Pancreas (tissue), 10 donors: Measurements from ENCODE around the gene CDHR2. TPM values are rescaled to one million over a fixed set of nuclear protein-coding genes. Genes with fewer than 3 reads are reported as not detected.
"Not testable (repeated sequence)": the region's sequence is repeated elsewhere in the genome, so short reads cannot be mapped to it uniquely, and the experiment has no call there.

Experiments
- ATAC-seq, 4 donors: fragments of 200-7000 bp; cut with Tn5 transposase; one replicate each; pipeline versions ENCODE4 v1.8.0 to v1.9.1; 2020; ENCODE audit warnings: mild to moderate bottlenecking in 4 of 4, moderate library complexity in 4 of 4
- DNase-seq, 6 donors: peaks; one replicate each; pipeline ENCODE4 v3.0.0-alpha.2; 2020
- FAIRE-seq: peaks from 2 replicates; lab custom pipeline; 2012; peaks lifted over from hg19 to GRCh38; lab: Jason Lieb, UNC
- H3K27ac ChIP-seq, 4 donors: fragments of 200-600 bp; sonication (generic); 1 replicate in 3 of 4; 2 replicates in 1 of 4; pipeline versions ENCODE4 v1.5.0 to v1.8.0; 2020
- H3K27me3 ChIP-seq, 4 donors: fragments of 200-600 bp; one replicate each; pipeline ENCODE4 v1.8.0; 2021
- H3K36me3 ChIP-seq, 3 donors: fragments of 200-600 bp; sonication (generic) in 1 of 3; one replicate each; pipeline versions ENCODE4 v1.5.0 to v1.8.0; 2020 to 2021
- H3K4me1 ChIP-seq, 3 donors: fragments of 200-600 bp; one replicate each; pipeline ENCODE4 v1.8.0; 2021
- H3K4me3 ChIP-seq, 4 donors: fragments of 200-600 bp; sonication (generic) in 2 of 4; one replicate each; pipeline versions ENCODE4 v1.5.0 to v1.8.0; 2020 to 2021
- H3K9me3 ChIP-seq, 4 donors: fragments of 200-600 bp; one replicate each; pipeline ENCODE4 v1.8.0; 2021
- WGBS, 2 donors: extraction: QIAGEN DNeasy Blood & Tissue Kit; methylation state at CpG; one replicate each; pipeline ENCODE4 v1.1.7; 2013; 5-methylcytosine and 5-hydroxymethylcytosine counted together
- intact Hi-C, 3 donors: fragments of 100-400 bp; cut with DNase I; formaldehyde crosslinking; loops; one replicate each; pipeline versions ENCODE4 v1.11.1 to v1.14.2; 2022
- polyA plus RNA-seq, 2 donors: library from polyadenylated mRNA; stranded (reverse); fragments of 200-250 nt; gene quantifications; one replicate each; pipeline ENCODE4 v1.2.3, GENCODE V29; 2013
- total RNA-seq, 6 donors: library from RNA; stranded (reverse); fragmentation: NEBNext Ultra II Directional in 4 of 6; extraction: Animal tissue kit (Norgen Biotek cat#: 25700) in 4 of 6; gene quantifications; one replicate each; pipeline versions ENCODE4 v1.2.1 to v1.2.4, GENCODE V29; 2021 to 2023
- TF ChIP-seq, protein P1 (sequence below), 4 donors: fragments of 200-600 bp; sonication (generic) in 3 of 4; IDR thresholded peaks; one replicate each; pipeline versions ENCODE4 v1.5.0 to v1.8.0; 2021; ENCODE audit warnings: antibody characterized with exemption in 4 of 4
- donor health status: healthy with polysubstance abuse.
- donor health status: DM: no; HTN: no; CAD: no; lungs with moderate emphysema.
- donor health status: DM: no; HTN: no; CAD: no.
- donor health status: control.
- donor health status: control.
- donor health status: Bipolar disorder and iron deficiency.
- donor health status: DM: yes; HTN: yes; CAD: no.
- donor health status: DM: no; HTN: no; CAD: no.
- donor health status: DM: no; HTN: no; CAD: no.
- donor health status: DM: yes; HTN: yes; CAD: no.

CDHR2 gene
- total and polyA plus RNA-seq, 8 donors: 0.19 to 1.1 (median 0.26) TPM; not detected in 1

GRCh38 chr5:176549871-176550270, 729 bp downstream of the CDHR2 start:
- Histone ChIP-seq H3K9me3 (no peaks in the 10 kb centered on the region), H3K4me3 (no peak overlapping the region), H3K36me3 (no peaks in the 10 kb centered on the region), H3K4me1 (no peaks in the 10 kb centered on the region), H3K27ac (no peak overlapping the region), H3K27me3 (no peaks in the 10 kb centered on the region)
- DNase-seq (no peak), FAIRE-seq (no peak), ATAC-seq (no peak)
- intact Hi-C loops: no loop called here
- 74 to 77% methylated on average over 7 of the region's 7 CpGs for WGBS, 2 donors
- TF ChIP-seq, protein P1, sequence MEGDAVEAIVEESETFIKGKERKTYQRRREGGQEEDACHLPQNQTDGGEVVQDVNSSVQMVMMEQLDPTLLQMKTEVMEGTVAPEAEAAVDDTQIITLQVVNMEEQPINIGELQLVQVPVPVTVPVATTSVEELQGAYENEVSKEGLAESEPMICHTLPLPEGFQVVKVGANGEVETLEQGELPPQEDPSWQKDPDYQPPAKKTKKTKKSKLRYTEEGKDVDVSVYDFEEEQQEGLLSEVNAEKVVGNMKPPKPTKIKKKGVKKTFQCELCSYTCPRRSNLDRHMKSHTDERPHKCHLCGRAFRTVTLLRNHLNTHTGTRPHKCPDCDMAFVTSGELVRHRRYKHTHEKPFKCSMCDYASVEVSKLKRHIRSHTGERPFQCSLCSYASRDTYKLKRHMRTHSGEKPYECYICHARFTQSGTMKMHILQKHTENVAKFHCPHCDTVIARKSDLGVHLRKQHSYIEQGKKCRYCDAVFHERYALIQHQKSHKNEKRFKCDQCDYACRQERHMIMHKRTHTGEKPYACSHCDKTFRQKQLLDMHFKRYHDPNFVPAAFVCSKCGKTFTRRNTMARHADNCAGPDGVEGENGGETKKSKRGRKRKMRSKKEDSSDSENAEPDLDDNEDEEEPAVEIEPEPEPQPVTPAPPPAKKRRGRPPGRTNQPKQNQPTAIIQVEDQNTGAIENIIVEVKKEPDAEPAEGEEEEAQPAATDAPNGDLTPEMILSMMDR (IDR thresholded peaks at IDR 0.05): no peak

- no peaks in the 10 kb centered on the region for H3K9me3 ChIP-seq
- FAIRE-seq: no peak
Measured at GRCh38 chr5:176550275-176550831, 1.2 kb downstream of the CDHR2 start.

GRCh38 chr5:176550937-176551336, 1.8 kb downstream of the CDHR2 start:
- H3K27ac ChIP-seq: not testable (repeated sequence)

More at GRCh38 chr5:176550275-176550831, 1.2 kb downstream of the CDHR2 start:
- intact Hi-C loops: no loop called here
- ATAC-seq (no peak), DNase-seq (no peak)
- TF ChIP-seq, protein P1 (IDR thresholded peaks at IDR 0.05): no peak
- no peak overlapping the region for H3K4me3 ChIP-seq
- H3K4me1 ChIP-seq: no peaks in the 10 kb centered on the region
- no peak overlapping the region for H3K27ac ChIP-seq
- no peaks in the 10 kb centered on the region for H3K27me3 ChIP-seq
- WGBS, 2 donors: 70 to 81% methylated on average over 16 of the region's 16 CpGs
- H3K36me3 ChIP-seq: no peaks in the 10 kb centered on the region

GRCh38 chr5:176552332-176552869, 3.3 kb downstream of the CDHR2 start:
- ATAC-seq: no peak
- Histone ChIP-seq H3K9me3 (no peaks in the 10 kb centered on the region), H3K27me3 (no peaks in the 10 kb centered on the region), H3K27ac (no peak overlapping the region), H3K4me3 (no peak overlapping the region), H3K4me1 (no peaks in the 10 kb centered on the region), H3K36me3 (no peaks in the 10 kb centered on the region)
- TF ChIP-seq, protein P1 (IDR thresholded peaks at IDR 0.05): no peak
- intact Hi-C loops: no loop called here
- FAIRE-seq: no peak
- DNase-seq: peak in 1 of 6 donors; percentile 49
- 69 to 74% methylated on average over 11 of the region's 11 CpGs for WGBS, 2 donors

More at GRCh38 chr5:176550937-176551336, 1.8 kb downstream of the CDHR2 start:
- H3K9me3 ChIP-seq, H3K27me3 ChIP-seq, H3K36me3 ChIP-seq, H3K4me1 ChIP-seq, intact Hi-C loops, H3K4me3 ChIP-seq, DNase-seq, ATAC-seq, FAIRE-seq: not testable (repeated sequence)
- WGBS, 2 donors: 71 to 80% methylated on average over 11 of the region's 11 CpGs

DNA sequence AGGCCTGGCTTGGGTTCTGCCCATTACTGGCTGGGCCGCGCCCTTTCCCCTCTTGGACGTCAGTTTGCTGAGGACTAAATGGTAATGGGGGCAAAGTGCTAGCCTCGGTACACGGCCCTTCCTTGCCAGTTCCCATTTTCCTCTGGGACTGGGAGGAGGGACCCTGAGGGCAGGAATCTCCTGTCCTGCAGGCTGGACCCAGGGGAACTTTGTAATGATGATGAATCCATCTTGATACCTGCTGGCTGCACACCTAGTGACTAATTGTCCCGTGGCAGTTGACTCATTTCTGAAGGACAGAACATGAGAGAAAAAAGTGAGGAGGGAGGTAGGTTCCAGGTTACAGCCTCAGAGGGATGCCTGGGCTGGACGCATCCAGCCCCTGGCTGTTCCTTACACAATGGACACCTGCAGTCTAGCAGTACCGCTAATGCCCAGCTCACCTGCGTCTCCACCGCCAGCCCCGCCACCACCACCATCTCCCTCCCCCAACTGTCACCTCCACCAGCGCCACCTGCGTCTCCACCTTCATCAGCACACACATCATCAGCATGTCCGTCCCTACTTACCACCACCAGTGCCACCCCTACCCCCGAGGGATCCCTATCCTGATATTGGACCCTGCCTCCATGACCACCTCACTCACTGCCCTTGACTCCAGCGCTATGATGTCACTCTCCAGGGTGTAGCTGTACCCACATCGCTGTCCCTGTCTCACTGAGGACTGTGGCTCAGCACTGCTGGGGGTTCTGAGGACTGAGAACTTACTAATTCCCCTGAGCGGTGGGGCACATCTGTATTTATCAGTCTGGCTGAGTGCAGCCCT, 4.3 kb downstream of the CDHR2 start:
- Histone ChIP-seq H3K4me3 (no peak overlapping the region), H3K9me3 (no peaks in the 10 kb centered on the region), H3K27me3 (no peaks in the 10 kb centered on the region), H3K36me3 (no peaks in the 10 kb centered on the region), H3K4me1 (no peaks in the 10 kb centered on the region), H3K27ac (no peak overlapping the region)
- TF ChIP-seq, protein P1 (IDR thresholded peaks at IDR 0.05): no peak
- intact Hi-C loops: no loop called here
- 49 to 55% methylated on average over 16 to 18 of the region's 18 CpGs for WGBS, 2 donors
- DNase-seq (no peak), ATAC-seq (peak in 3 of 4 donors; percentile 43 to 56 (median 50)), FAIRE-seq (no peak)
